Measurements from ENCODE around the gene ATP11A.

ATP11A gene

DNA sequence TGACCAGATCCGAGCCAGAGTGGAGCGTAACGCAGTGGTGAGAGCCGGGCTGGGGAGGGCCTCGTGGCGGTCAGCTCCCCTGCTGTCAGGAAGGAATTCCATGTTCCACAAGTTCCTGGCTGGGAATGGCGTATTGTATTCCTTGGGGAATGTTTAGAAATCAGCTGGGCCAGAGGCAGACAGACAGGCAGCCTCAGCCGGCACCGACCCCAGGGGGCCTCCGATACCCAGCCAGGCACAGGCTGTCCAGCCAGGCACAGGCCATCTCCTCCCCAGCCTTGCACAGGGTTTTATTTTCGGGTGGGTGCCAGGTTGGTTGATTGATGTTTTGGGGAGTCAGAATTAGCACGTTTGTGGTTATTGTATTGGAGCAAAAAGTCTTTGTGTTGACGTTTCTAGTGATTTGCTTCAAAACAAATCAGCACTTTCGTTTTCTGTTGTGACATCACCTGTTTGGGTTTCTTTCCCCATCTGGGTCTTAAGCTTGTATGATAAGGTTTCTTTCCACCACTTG lies 152.6 kb downstream of the ATP11A start:
- H3K27ac ChIP-seq (ENCODE audit: extremely low read depth, low read depth, low read length), result no peak overlapping the region
- POLR2A ChIA-PET, result no interaction called here
- H3K4me3 ChIP-seq (ENCODE audit: low read depth, low read length), result no peak overlapping the region
- no peaks in the 10 kb centered on the region for H3K4me1 ChIP-seq (ENCODE audit: control insufficient read depth, insufficient read depth, low read length)
- CTCF ChIA-PET, result no interaction called here
- no peaks in the 10 kb centered on the region for H3K9me3 ChIP-seq (ENCODE audit: control insufficient read depth, insufficient read depth, low read depth, low read length)
- peaks cover 0 to 32% of the 10 kb centered on the region in 2 experiments; a peak in 1 of 3 replicates for H3K36me3 ChIP-seq (ENCODE audit: control insufficient read depth in 2 of 2, insufficient read depth in 1 of 2, low read length in 2 of 2)
- TF ChIP-seq HOXD13 (CRISPR knock-in tag; IDR thresholded peaks at IDR 0.05; ENCODE audit: borderline replicate concordance) (no peak), KLF10 (tag by site-specific recombination; IDR thresholded peaks at IDR 0.05) (no peak), BCL11A (tag by site-specific recombination; IDR thresholded peaks at IDR 0.05; ENCODE audit: low read depth) (no peak), ZNF174 (tag by site-specific recombination; IDR thresholded peaks at IDR 0.05) (no peak), BCL11B (tag by site-specific recombination; IDR thresholded peaks at IDR 0.05; ENCODE audit: low read depth) (no peak)

DNA sequence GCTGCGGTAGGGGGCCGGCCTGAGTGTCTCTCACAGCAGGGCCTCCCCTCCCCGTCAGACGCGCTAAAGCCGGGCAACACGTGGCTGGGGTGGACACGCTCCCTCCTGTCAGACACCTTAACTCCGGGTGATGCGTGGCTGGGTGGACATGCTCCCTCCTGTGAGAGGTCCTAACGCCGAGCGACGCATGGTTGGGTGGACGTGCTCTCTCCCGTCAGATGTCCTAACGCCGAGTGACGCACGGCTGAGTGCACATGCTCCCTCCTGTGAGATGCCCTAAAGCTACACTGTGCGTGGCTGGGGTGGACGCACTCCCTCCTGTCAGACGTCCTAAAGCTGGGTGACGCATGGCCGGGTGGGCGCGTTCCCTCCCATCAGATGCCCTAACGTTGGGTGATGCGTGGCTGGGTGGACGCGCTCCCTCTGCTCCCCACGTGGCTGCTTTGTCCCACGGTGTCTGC lies 153.1 kb downstream of the ATP11A start:
- H3K4me1 ChIP-seq (ENCODE audit: control insufficient read depth, insufficient read depth, low read length), result no peaks in the 10 kb centered on the region
- ChIA-PET CTCF (no interaction called here), POLR2A (no interaction called here)
- no peaks in the 10 kb centered on the region for H3K9me3 ChIP-seq (ENCODE audit: control insufficient read depth, insufficient read depth, low read depth, low read length)
- peaks cover 4 to 26% of the 10 kb centered on the region in 2 experiments; a peak in 2 of 3 replicates for H3K36me3 ChIP-seq (ENCODE audit: control insufficient read depth in 2 of 2, insufficient read depth in 1 of 2, low read length in 2 of 2)
- H3K27ac ChIP-seq (ENCODE audit: extremely low read depth, low read depth, low read length), result no peak overlapping the region
- no peak overlapping the region for H3K4me3 ChIP-seq (ENCODE audit: low read depth, low read length)
- no peak for TF ChIP-seq ZNF692 (tag by site-specific recombination; IDR thresholded peaks at IDR 0.05)
- no peak for TF ChIP-seq ZNF280C (tag by site-specific recombination; IDR thresholded peaks at IDR 0.05)
- TF ChIP-seq ZNF354C (tag by site-specific recombination; IDR thresholded peaks at IDR 0.05; ENCODE audit: borderline replicate concordance, low read depth), result no peak
- TF ChIP-seq ZNF138 (tag by site-specific recombination; IDR thresholded peaks at IDR 0.05; ENCODE audit: borderline replicate concordance), result no peak
- TF ChIP-seq ZNF292 (tag by site-specific recombination; IDR thresholded peaks at IDR 0.05; ENCODE audit: borderline replicate concordance, low read depth), result no peak
- no peak for TF ChIP-seq ZNF266 (tag by site-specific recombination; IDR thresholded peaks at IDR 0.05; ENCODE audit: low read depth)
- no peak for TF ChIP-seq ZNF768 (tag by site-specific recombination; IDR thresholded peaks at IDR 0.05)
- no peak for TF ChIP-seq ZNF366 (tag by site-specific recombination; conservative IDR thresholded peaks at IDR 0.05)
- no peak for TF ChIP-seq PATZ1 (tag by site-specific recombination; IDR thresholded peaks at IDR 0.05)
- no peak for TF ChIP-seq ZNF433 (tag by site-specific recombination; IDR thresholded peaks at IDR 0.05; ENCODE audit: low read depth)
- TF ChIP-seq TRIM28 (IDR thresholded peaks at IDR 0.05; ENCODE audit: borderline replicate concordance, low read length), result no peak
- no peak for TF ChIP-seq ZNF549 (tag by site-specific recombination; IDR thresholded peaks at IDR 0.05)
- no peak for TF ChIP-seq KLF1 (tag by site-specific recombination; IDR thresholded peaks at IDR 0.05)
- no peak for TF ChIP-seq KLF17 (tag by site-specific recombination; IDR thresholded peaks at IDR 0.05)
- TF ChIP-seq ZFP3 (tag by site-specific recombination; IDR thresholded peaks at IDR 0.05; ENCODE audit: low read depth), result no peak
- TF ChIP-seq ZNF311 (tag by site-specific recombination; IDR thresholded peaks at IDR 0.05; ENCODE audit: borderline replicate concordance), result no peak
- no peak for TF ChIP-seq ZNF510 (tag by site-specific recombination; IDR thresholded peaks at IDR 0.05; ENCODE audit: insufficient replicate concordance)
- no peak for TF ChIP-seq REST (tag by site-specific recombination; IDR thresholded peaks at IDR 0.05)

Measured in HEK293 (cell line).